WERI-Rb-1 (cell line): ENCODE data around the gene TNRC6C.

Source experiments
- DNase-seq: peaks from one replicate; pipeline ENCODE4 v3.0.0-alpha.2; 2020
- H3K27ac ChIP-seq: fragments of 250-450 bp; sonication (Bioruptor Pico); 2 replicates; pipeline ENCODE4 v1.5.1; 2020; ENCODE audit warnings: mild to moderate bottlenecking, moderate library complexity
- H3K27me3 ChIP-seq: fragments of 250-450 bp; sonication (Bioruptor Pico); 2 replicates; pipeline ENCODE4 v1.5.1; 2021; ENCODE audit warnings: mild to moderate bottlenecking, low read depth, moderate library complexity; ENCODE audit not compliant: insufficient read depth, severe bottlenecking
- H3K36me3 ChIP-seq: fragments of 250-450 bp; sonication (Bioruptor Pico); 2 replicates; pipeline ENCODE4 v1.5.1; 2020; ENCODE audit warnings: mild to moderate bottlenecking, moderate library complexity
- H3K4me3 ChIP-seq: 2 replicates; pipeline ENCODE4 v1.5.1; 2011; ENCODE audit warnings: low read depth, mild to moderate bottlenecking, control low read depth, low read length
- H3K9me3 ChIP-seq: fragments of 250-450 bp; sonication (Bioruptor Pico); 2 replicates; pipeline ENCODE4 v1.5.1; 2021; ENCODE audit warnings: mild to moderate bottlenecking, moderate library complexity; ENCODE audit not compliant: severe bottlenecking
- TF ChIP-seq, protein P1 (sequence below): IDR thresholded peaks from 2 replicates; pipeline ENCODE4 v1.5.1; 2011; ENCODE audit warnings: low read depth, mild to moderate bottlenecking, control low read depth, inconsistent platforms, low read length

TNRC6C gene

DNA sequence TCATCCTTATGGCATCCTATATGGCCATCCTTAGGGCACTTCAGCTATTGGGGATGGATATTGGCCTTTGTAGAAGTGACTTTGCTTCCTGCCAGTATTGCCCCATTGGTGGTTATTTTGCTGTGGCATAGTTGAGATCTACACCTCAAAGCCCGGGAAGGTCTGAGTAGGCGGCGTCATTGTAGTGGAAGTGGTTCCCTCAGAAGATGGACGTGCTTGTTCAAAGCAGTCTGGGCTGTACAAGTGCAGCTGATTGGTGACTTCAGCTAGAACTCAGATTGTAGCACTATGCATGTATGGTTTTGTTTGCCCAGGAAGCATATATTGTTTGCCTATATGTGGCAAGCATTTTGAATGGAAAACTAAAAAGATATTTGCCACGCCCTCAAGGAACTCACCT, 86.8 kb downstream of the TNRC6C start:
- Histone ChIP-seq H3K4me3 (no peak overlapping the region), H3K36me3 (peaks cover 42% of the 10 kb centered on the region), H3K27me3 (no peaks in the 10 kb centered on the region), H3K27ac (no peak overlapping the region), H3K9me3 (no peaks in the 10 kb centered on the region)
- TF ChIP-seq, protein P1, sequence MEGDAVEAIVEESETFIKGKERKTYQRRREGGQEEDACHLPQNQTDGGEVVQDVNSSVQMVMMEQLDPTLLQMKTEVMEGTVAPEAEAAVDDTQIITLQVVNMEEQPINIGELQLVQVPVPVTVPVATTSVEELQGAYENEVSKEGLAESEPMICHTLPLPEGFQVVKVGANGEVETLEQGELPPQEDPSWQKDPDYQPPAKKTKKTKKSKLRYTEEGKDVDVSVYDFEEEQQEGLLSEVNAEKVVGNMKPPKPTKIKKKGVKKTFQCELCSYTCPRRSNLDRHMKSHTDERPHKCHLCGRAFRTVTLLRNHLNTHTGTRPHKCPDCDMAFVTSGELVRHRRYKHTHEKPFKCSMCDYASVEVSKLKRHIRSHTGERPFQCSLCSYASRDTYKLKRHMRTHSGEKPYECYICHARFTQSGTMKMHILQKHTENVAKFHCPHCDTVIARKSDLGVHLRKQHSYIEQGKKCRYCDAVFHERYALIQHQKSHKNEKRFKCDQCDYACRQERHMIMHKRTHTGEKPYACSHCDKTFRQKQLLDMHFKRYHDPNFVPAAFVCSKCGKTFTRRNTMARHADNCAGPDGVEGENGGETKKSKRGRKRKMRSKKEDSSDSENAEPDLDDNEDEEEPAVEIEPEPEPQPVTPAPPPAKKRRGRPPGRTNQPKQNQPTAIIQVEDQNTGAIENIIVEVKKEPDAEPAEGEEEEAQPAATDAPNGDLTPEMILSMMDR, result no peak
- DNase-seq, result no peak

DNA sequence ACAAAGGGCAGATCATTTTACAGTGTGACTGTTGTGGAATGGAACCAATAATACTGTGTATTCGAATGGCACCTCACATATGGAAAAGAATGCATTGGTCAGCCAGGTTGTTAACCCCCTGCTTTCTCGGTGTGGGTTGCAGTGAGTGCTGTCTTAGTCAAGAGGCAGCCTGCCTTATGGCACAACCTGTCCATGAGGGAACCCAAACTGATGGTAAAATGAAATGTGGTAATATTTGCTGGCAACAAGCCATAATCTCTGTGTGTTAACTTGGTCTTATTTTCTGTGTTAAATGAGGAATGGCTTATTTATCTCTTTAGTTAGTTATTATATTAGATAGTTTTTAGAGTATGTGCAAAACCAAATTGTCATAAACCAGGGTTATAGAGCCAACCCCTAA, 88.4 kb downstream of the TNRC6C start:
- Histone ChIP-seq H3K27ac (no peak overlapping the region), H3K4me3 (no peak overlapping the region), H3K9me3 (no peaks in the 10 kb centered on the region), H3K27me3 (no peaks in the 10 kb centered on the region), H3K36me3 (peaks cover 57% of the 10 kb centered on the region)
- TF ChIP-seq, protein P1, result no peak
- no peak for DNase-seq

DNA sequence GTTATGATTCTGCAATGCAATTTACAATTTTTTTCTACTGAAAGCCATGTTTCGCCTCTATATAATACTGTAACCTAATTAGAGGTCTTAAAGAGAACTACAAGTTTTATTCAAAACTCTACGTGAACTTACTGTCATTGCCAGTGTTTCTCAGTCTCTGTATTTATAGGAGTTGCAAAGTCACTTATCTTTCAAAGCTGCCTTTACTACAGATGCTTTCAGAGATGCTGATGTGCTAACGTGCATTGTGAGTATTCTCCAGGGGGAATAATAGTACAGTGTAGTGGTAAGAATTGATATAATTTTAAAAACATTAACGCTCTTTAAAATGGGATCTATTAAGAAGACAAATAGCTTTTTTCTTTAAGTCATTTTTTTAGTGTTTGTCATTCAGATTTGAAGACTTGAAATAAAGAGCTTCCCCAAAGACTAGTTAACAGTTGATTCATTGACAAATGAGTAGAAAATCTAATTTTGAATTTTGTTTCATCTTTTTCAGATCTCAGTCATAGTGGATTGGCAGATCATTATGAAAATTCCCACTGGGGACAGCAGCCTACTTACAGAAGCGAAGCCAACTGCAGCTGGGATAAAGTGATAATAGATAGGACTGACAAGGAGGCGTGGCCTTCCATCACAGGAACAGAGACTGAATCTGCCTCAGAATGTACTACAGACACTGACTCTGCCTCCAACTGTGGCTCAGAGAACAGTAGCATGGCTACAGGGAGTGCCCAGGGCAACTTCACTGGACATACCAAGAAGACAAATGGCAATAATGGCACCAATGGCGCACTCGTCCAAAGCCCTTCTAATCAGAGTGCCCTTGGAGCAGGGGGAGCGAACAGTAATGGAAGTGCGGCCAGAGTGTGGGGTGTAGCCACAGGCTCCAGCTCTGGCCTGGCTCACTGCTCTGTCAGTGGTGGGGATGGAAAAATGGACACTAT, 90.1 kb downstream of the TNRC6C start:
- H3K36me3 ChIP-seq, result peaks cover 66% of the 10 kb centered on the region
- TF ChIP-seq, protein P1, result no peak

DNA sequence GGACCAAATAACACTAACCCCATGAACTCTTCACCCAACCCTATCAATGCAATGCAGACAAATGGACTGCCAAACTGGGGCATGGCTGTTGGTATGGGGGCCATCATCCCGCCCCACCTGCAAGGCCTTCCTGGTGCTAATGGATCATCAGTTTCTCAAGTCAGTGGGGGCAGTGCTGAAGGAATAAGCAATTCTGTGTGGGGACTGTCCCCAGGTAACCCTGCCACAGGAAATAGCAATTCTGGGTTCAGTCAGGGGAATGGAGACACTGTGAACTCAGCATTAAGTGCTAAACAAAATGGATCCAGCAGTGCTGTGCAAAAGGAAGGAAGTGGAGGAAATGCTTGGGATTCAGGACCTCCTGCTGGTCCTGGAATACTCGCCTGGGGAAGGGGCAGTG, 91.1 kb downstream of the TNRC6C start:
- Histone ChIP-seq H3K27ac (no peak overlapping the region), H3K9me3 (no peaks in the 10 kb centered on the region), H3K27me3 (no peaks in the 10 kb centered on the region), H3K4me3 (no peak overlapping the region), H3K36me3 (peaks cover 69% of the 10 kb centered on the region)
- TF ChIP-seq, protein P1, result no peak
- no peak for DNase-seq

More for the DNA sequence above, 90.1 kb downstream of the TNRC6C start:
- Histone ChIP-seq H3K27me3 (no peaks in the 10 kb centered on the region), H3K4me3 (no peak overlapping the region), H3K27ac (no peak overlapping the region), H3K9me3 (no peaks in the 10 kb centered on the region)
- DNase-seq, result no peak

DNA sequence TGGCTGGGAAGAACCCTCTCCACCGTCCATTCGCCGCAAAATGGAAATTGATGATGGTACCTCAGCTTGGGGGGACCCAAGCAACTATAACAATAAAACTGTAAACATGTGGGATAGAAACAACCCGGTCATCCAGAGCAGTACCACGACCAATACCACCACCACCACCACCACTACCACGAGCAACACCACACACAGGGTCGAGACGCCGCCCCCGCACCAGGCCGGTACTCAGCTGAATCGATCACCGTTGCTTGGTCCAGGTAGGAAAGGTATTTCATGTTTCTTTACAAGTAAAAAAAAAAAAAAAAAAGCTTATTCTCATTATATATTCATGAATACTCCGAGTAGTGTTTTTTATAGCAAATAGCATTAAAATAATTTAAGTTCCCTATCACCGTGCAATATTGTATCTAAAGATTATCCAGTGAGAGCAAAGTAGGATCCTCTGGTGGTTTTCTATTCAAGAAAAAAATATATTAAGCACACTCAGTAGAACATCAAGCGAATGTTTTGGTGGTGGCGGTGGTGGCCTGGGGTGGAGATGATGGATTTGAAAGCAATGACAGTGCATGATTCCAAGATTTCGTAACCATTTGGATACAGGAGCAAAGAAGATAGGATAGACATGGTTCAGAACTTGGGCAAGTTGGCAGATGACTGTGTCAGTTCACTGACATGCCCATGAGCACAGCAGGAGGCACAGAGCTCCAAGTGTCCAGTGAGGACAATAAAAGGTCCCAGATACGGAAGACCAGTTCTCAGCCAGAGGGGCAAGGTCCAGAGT, 92.9 kb downstream of the TNRC6C start:
- no peaks in the 10 kb centered on the region for H3K27me3 ChIP-seq
- H3K36me3 ChIP-seq, result peaks cover 74% of the 10 kb centered on the region
- TF ChIP-seq, protein P1, result no peak
- no peak overlapping the region for H3K27ac ChIP-seq
- no peaks in the 10 kb centered on the region for H3K9me3 ChIP-seq
- no peak overlapping the region for H3K4me3 ChIP-seq
- no peak for DNase-seq
